GM18508 (cell line): ENCODE results near the gene ANKRD37.

Source experiments
- ATAC-seq: cut with Tn5 transposase; IDR thresholded peaks from one replicate; pipeline ENCODE4 v1.9.1; 2021; ENCODE audit warnings: moderate number of reproducible peaks; ENCODE audit not compliant: insufficient read depth, unreplicated experiment

The ANKRD37 gene

GRCh38 chr4:185379326-185380295, 17.0 kb upstream of the ANKRD37 start:
- no peak for ATAC-seq

GRCh38 chr4:185380320-185380719, 16.3 kb upstream of the ANKRD37 start:
- ATAC-seq = no peak

- no peak for ATAC-seq
Measured at GRCh38 chr4:185381288-185382196, 15.1 kb upstream of the ANKRD37 start.

GRCh38 chr4:185382754-185383153, 13.9 kb upstream of the ANKRD37 start:
- ATAC-seq = no peak

- ATAC-seq = no peak
Measured at GRCh38 chr4:185383451-185383850, 13.2 kb upstream of the ANKRD37 start.

GRCh38 chr4:185384061-185384460, 12.6 kb upstream of the ANKRD37 start:
- ATAC-seq = no peak

GRCh38 chr4:185384930-185385331, 11.7 kb upstream of the ANKRD37 start:
- no peak for ATAC-seq

GRCh38 chr4:185387957-185388356, 8.7 kb upstream of the ANKRD37 start:
- no peak for ATAC-seq

- no peak for ATAC-seq
Measured at GRCh38 chr4:185390941-185391340, 5.7 kb upstream of the ANKRD37 start.

- no peak for ATAC-seq
Measured at GRCh38 chr4:185392156-185392555, 4.5 kb upstream of the ANKRD37 start.

- ATAC-seq = no peak
Measured at GRCh38 chr4:185394568-185395237, 1.9 kb upstream of the ANKRD37 start.

GRCh38 chr4:185395238-185395955, 1.2 kb upstream of the ANKRD37 start, which contains the start of gene LRP2BP:
LRP2BP (minus strand) TSS chr4:185395924; CDS start chr4:185378186, 17,738 bp downstream.
- no peak for ATAC-seq

- ATAC-seq = peak; percentile 46
Measured at GRCh38 chr4:185395956-185396723, 501 bp upstream of the ANKRD37 start.

- no peak for ATAC-seq
Measured at GRCh38 chr4:185398618-185399017, 2.0 kb downstream of the ANKRD37 start.

- no peak for ATAC-seq
Measured at GRCh38 chr4:185399466-185399865, 2.8 kb downstream of the ANKRD37 start.

GRCh38 chr4:185404031-185404430, 7.4 kb downstream of the ANKRD37 start:
- no peak for ATAC-seq

- peak; percentile 75 for ATAC-seq
Measured at GRCh38 chr4:185405296-185405999, 8.8 kb downstream of the ANKRD37 start.

- no peak for ATAC-seq
Measured at GRCh38 chr4:185408432-185408831, 11.8 kb downstream of the ANKRD37 start.
